Breast epithelium (tissue), 4 donors: ENCODE data around the gene ESYT1. TPM values are rescaled to one million over a fixed set of nuclear protein-coding genes. Genes with fewer than 3 reads are reported as not detected.
A peak's percentile ranks its signal among the peaks of the same experiment; 100 is the strongest.

Experiments used
- DNase-seq, 2 donors: peaks; one replicate each; pipeline ENCODE4 v3.0.0-alpha.2; 2019; ENCODE audit warnings: low spot score in 2 of 2
- H3K27ac ChIP-seq, 2 donors: fragments of 200-600 bp; sonication (generic) in 1 of 2; one replicate each; pipeline ENCODE4 v1.5.1; 2016 to 2019; ENCODE audit warnings: mild to moderate bottlenecking in 1 of 2
- H3K27me3 ChIP-seq, 2 donors: fragments of 200-600 bp; sonication (generic) in 1 of 2; one replicate each; pipeline versions ENCODE4 v1.5.1 to v1.6.0; 2017 to 2019; ENCODE audit warnings: control low read depth in 1 of 2, mild to moderate bottlenecking in 1 of 2
- H3K36me3 ChIP-seq: fragments of 200-600 bp; one replicate; pipeline ENCODE4 v1.5.1; 2019
- H3K4me1 ChIP-seq, 2 donors: fragments of 200-600 bp; sonication (generic); one replicate each; pipeline ENCODE4 v1.5.1; 2016 to 2019; ENCODE audit warnings: control low read depth in 1 of 2
- H3K4me3 ChIP-seq, 3 donors: fragments of 200-600 bp; sonication (generic); 1 replicate in 2 of 3; 2 replicates in 1 of 3; pipeline ENCODE4 v1.5.1; 2016 to 2019; ENCODE audit warnings: mild to moderate bottlenecking in 3 of 3, moderate library complexity in 2 of 3
- H3K9me3 ChIP-seq, 2 donors: fragments of 200-600 bp; sonication (generic) in 1 of 2; one replicate each; pipeline ENCODE4 v1.5.1; 2016 to 2019; ENCODE audit warnings: control low read depth in 1 of 2
- CTCF ChIP-seq, 3 donors: fragments of 450-650 bp; IDR thresholded peaks; one replicate each; pipeline ENCODE4 v1.5.1; 2016 to 2017; ENCODE audit warnings: antibody characterized with exemption in 3 of 3, mild to moderate bottlenecking in 3 of 3, moderate library complexity in 3 of 3
- POLR2A ChIP-seq: fragments of 450-650 bp; IDR thresholded peaks from one replicate; pipeline ENCODE4 v1.6.1; 2016; ENCODE audit warnings: antibody characterized with exemption, mild to moderate bottlenecking, moderate library complexity
- POLR2AphosphoS5 ChIP-seq, 3 donors: sonication (generic); formaldehyde crosslinking; IDR thresholded peaks; one replicate each; pipeline ENCODE4 v1.6.1; 2017; ENCODE audit warnings: antibody characterized with exemption in 3 of 3
- intact Hi-C: fragments of 100-400 bp; cut with DNase I; formaldehyde crosslinking; loops from one replicate; pipeline ENCODE4 v1.15.1; 2023; ENCODE audit warnings: low total_unique reads
- total RNA-seq, 3 donors: library from RNA; depleted of rRNA; stranded (reverse); fragments of >200 nt; gene quantifications; one replicate each; pipeline ENCODE4 v1.1.0, GENCODE V29; 2016

ESYT1 gene
- total RNA-seq, 3 donors from 2014 or later: 132 to 243 (median 146) TPM

- intact Hi-C loops: no loop called here
- TF ChIP-seq CTCF (IDR thresholded peaks at IDR 0.05) (no peak), POLR2AphosphoS5 (IDR thresholded peaks at IDR 0.05) (no peak), POLR2A (no peak)
- peak overlapping the region; percentile 71 to 79 (median 73) for H3K4me3 ChIP-seq
- H3K36me3 ChIP-seq: no peaks in the 10 kb centered on the region
- peaks cover 0 to 10% of the 10 kb centered on the region in 2 donors for H3K4me1 ChIP-seq
- H3K9me3 ChIP-seq: no peaks in the 10 kb centered on the region
- H3K27me3 ChIP-seq: no peaks in the 10 kb centered on the region
- H3K27ac ChIP-seq: peak overlapping the region; percentile 88 to 94
- DNase-seq: no peak
Observed at GRCh38 chr12:56103066-56103711, 24.9 kb upstream of the ESYT1 start.

GRCh38 chr12:56103823-56104108, 24.3 kb upstream of the ESYT1 start:
- intact Hi-C loops: no loop called here
- peak overlapping the region; percentile 88 to 94 for H3K27ac ChIP-seq
- H3K27me3 ChIP-seq: no peaks in the 10 kb centered on the region
- DNase-seq: no peak
- H3K9me3 ChIP-seq: no peaks in the 10 kb centered on the region
- no peak for TF ChIP-seq POLR2A
- TF ChIP-seq POLR2AphosphoS5 (IDR thresholded peaks at IDR 0.05): no peak
- no peak for TF ChIP-seq CTCF (IDR thresholded peaks at IDR 0.05)
- H3K4me1 ChIP-seq: peaks cover 0 to 10% of the 10 kb centered on the region in 2 donors
- H3K4me3 ChIP-seq: peak overlapping the region; percentile 71 to 79 (median 73)
- no peaks in the 10 kb centered on the region for H3K36me3 ChIP-seq

- TF ChIP-seq CTCF (IDR thresholded peaks at IDR 0.05) (no peak), POLR2AphosphoS5 (IDR thresholded peaks at IDR 0.05) (peak; percentile 86 to 89 (median 88)), POLR2A (peak; percentile 80)
- peak; percentile 96 to 97 for DNase-seq
- Histone ChIP-seq H3K27me3 (no peaks in the 10 kb centered on the region), H3K27ac (peak within 1 kb of the TSS; percentile 88 to 94), H3K36me3 (no peaks in the 10 kb centered on the region), H3K4me3 (peak within 1 kb of the TSS; percentile 71 to 79 (median 73)), H3K4me1 (peaks cover 0 to 10% of the 10 kb centered on the region in 2 donors), H3K9me3 (no peaks in the 10 kb centered on the region)
- intact Hi-C loops: no loop called here
Observed at GRCh38 chr12:56104109-56104814, 23.8 kb upstream of the ESYT1 start, which contains the start of gene PA2G4. Gene PA2G4, plus strand, starts transcription at chr12:56104559. Its CDS starts 179 bp downstream, at chr12:56104738.

- Histone ChIP-seq H3K27me3 (no peaks in the 10 kb centered on the region), H3K9me3 (no peaks in the 10 kb centered on the region), H3K4me3 (peak overlapping the region; percentile 71 to 79 (median 73)), H3K27ac (peak overlapping the region; percentile 88 to 94), H3K4me1 (peaks cover 0 to 10% of the 10 kb centered on the region in 2 donors), H3K36me3 (no peaks in the 10 kb centered on the region)
- no peak for DNase-seq
- intact Hi-C loops: no loop called here
- no peak for TF ChIP-seq POLR2AphosphoS5 (IDR thresholded peaks at IDR 0.05)
- no peak for TF ChIP-seq POLR2A
- TF ChIP-seq CTCF (IDR thresholded peaks at IDR 0.05): no peak
Observed at GRCh38 chr12:56104815-56105608, 23.1 kb upstream of the ESYT1 start.

- Histone ChIP-seq H3K36me3 (peaks cover 3% of the 10 kb centered on the region), H3K9me3 (no peaks in the 10 kb centered on the region), H3K27ac (peak overlapping the region in 1 of 2 donors; percentile 88), H3K27me3 (no peaks in the 10 kb centered on the region), H3K4me1 (peaks cover 0 to 10% of the 10 kb centered on the region in 2 donors), H3K4me3 (peak overlapping the region; percentile 71 to 79 (median 73))
- TF ChIP-seq POLR2AphosphoS5 (IDR thresholded peaks at IDR 0.05) (no peak), POLR2A (no peak), CTCF (IDR thresholded peaks at IDR 0.05) (no peak)
- intact Hi-C loops: no loop called here
- no peak for DNase-seq
Observed at GRCh38 chr12:56105609-56105902, 22.5 kb upstream of the ESYT1 start.
